ENCODE results near the gene ATOSA.

DNA sequence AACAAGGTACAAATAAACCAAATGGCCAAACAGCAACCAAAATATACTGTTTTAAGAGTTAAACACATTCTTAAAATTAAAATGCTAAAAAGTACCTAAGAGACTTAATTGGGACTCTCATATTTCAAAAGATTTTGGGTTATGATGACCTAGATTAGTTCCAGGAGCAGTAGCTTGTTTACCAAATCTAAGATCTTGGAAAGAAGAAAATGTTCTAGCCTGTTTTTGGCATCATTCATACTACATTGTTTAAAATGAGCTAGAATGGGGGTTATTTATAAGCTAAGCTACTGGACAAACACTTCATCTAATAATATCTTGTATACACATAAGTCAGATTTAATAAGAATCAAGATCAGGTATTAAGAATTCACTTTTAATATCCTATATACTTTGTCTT lies 22.8 kb downstream of the ATOSA start:
- TF ChIP-seq SIN3A (IDR thresholded peaks at IDR 0.05; ENCODE audit: borderline replicate concordance, insufficient read depth, low read length) (no peak), POLR2AphosphoS5 (IDR thresholded peaks at IDR 0.05; ENCODE audit: low read depth, low read length) (no peak), TAF1 (IDR thresholded peaks at IDR 0.05; ENCODE audit: borderline replicate concordance, insufficient read depth, low read length) (no peak)
